ENCODE data around the gene GRK4.

DNA sequence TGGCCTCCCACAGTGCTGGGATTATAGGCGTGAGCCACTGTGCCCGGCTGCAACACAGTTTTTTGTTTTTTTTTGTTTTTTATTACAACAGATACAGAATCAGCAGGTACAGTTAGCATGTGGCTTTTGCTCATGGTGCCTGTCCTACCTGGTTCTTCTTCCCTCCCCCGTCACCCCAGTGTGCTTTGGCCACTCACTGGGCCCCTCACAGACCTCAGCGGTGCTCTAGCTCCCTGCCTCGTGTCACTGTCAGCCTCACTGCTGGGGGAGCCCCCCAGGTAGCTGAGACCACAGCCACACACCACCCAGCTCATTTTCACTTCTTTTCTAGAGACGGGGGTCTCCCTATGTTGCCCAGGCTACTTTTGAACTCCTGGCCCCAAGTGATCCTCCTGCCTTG, 72.3 kb downstream of the GRK4 start:
- TF ChIP-seq POLR2A (IDR thresholded peaks at IDR 0.05; ENCODE audit: borderline replicate concordance, extremely low read depth, insufficient read depth, insufficient read length) (no peak), YY1 (IDR thresholded peaks at IDR 0.05; ENCODE audit: extremely low read depth, insufficient replicate concordance, low read depth, low read length) (no peak), RAD21 (IDR thresholded peaks at IDR 0.05; ENCODE audit: low read depth) (no peak), ZNF274 (IDR thresholded peaks at IDR 0.05; ENCODE audit: low read depth, low read length) (no peak), CEBPB (IDR thresholded peaks at IDR 0.05; ENCODE audit: low read depth) (no peak), EZH2 (IDR thresholded peaks at IDR 0.05) (no peak), SIN3A (IDR thresholded peaks at IDR 0.05; ENCODE audit: low read depth) (no peak)
- TF ChIP-seq, protein P1, sequence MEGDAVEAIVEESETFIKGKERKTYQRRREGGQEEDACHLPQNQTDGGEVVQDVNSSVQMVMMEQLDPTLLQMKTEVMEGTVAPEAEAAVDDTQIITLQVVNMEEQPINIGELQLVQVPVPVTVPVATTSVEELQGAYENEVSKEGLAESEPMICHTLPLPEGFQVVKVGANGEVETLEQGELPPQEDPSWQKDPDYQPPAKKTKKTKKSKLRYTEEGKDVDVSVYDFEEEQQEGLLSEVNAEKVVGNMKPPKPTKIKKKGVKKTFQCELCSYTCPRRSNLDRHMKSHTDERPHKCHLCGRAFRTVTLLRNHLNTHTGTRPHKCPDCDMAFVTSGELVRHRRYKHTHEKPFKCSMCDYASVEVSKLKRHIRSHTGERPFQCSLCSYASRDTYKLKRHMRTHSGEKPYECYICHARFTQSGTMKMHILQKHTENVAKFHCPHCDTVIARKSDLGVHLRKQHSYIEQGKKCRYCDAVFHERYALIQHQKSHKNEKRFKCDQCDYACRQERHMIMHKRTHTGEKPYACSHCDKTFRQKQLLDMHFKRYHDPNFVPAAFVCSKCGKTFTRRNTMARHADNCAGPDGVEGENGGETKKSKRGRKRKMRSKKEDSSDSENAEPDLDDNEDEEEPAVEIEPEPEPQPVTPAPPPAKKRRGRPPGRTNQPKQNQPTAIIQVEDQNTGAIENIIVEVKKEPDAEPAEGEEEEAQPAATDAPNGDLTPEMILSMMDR (IDR thresholded peaks at IDR 0.05 in 2 of 3, conservative IDR thresholded peaks at IDR 0.05 in 1 of 3; ENCODE audit: borderline replicate concordance in 1 of 3, insufficient read depth in 1 of 3, low read depth in 2 of 3, low read length in 2 of 3): no peak
- TF ChIP-seq, protein P2, sequence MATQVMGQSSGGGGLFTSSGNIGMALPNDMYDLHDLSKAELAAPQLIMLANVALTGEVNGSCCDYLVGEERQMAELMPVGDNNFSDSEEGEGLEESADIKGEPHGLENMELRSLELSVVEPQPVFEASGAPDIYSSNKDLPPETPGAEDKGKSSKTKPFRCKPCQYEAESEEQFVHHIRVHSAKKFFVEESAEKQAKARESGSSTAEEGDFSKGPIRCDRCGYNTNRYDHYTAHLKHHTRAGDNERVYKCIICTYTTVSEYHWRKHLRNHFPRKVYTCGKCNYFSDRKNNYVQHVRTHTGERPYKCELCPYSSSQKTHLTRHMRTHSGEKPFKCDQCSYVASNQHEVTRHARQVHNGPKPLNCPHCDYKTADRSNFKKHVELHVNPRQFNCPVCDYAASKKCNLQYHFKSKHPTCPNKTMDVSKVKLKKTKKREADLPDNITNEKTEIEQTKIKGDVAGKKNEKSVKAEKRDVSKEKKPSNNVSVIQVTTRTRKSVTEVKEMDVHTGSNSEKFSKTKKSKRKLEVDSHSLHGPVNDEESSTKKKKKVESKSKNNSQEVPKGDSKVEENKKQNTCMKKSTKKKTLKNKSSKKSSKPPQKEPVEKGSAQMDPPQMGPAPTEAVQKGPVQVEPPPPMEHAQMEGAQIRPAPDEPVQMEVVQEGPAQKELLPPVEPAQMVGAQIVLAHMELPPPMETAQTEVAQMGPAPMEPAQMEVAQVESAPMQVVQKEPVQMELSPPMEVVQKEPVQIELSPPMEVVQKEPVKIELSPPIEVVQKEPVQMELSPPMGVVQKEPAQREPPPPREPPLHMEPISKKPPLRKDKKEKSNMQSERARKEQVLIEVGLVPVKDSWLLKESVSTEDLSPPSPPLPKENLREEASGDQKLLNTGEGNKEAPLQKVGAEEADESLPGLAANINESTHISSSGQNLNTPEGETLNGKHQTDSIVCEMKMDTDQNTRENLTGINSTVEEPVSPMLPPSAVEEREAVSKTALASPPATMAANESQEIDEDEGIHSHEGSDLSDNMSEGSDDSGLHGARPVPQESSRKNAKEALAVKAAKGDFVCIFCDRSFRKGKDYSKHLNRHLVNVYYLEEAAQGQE (IDR thresholded peaks at IDR 0.05; ENCODE audit: low read depth): no peak
- TF ChIP-seq, protein P3, sequence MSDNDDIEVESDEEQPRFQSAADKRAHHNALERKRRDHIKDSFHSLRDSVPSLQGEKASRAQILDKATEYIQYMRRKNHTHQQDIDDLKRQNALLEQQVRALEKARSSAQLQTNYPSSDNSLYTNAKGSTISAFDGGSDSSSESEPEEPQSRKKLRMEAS (IDR thresholded peaks at IDR 0.05): no peak
